NCI-H748 (cell line): ENCODE measurements around the gene VPS45.
"Not testable (repeated sequence)": the region's sequence is repeated elsewhere in the genome, so short reads cannot be mapped to it uniquely, and the experiment has no call there.

Experiments
- DNase-seq: peaks from one replicate; lab custom pipeline; 2025; ENCODE audit not compliant: unreplicated experiment; lab: John Stamatoyannopoulos, UW

Gene VPS45

DNA sequence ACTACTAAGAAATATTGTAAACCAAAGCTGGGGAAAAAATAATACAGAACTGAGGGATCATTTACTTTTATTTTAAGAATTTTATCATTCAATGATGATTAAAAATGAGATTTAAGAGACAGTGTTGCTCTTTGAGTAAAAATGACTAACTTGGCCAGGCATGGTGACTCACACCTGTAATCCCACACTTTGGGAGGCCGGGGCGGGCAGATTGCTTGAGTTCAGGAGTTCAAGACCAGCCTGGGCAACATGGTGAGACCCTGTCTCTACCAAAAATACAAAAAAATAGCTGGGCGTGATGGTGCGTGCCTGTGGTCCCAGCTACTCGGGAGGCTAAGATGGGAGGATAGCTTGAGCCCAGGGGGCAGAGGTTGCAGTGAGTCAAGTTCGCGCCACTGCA lies 60.3 kb downstream of the VPS45 start:
- DNase-seq, result no peak

DNA sequence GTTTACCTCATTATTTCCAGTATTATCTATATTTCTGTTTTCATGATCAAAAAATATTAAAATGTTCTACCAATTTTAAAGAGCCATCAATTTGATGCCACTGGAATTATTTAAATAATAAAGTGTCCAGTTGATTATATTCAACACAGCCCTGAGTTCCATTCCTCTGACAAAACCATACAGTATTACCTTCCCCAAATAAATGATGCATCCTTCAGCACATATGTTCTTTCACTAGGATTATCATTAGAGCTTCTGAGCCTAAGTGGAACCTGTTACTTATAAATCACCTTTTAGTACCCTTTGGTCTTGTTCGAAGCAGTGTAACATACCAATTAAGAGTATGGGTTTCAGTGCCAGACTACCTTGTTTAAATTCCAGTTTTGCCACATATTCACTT lies 64.8 kb downstream of the VPS45 start:
- DNase-seq, result no peak

DNA sequence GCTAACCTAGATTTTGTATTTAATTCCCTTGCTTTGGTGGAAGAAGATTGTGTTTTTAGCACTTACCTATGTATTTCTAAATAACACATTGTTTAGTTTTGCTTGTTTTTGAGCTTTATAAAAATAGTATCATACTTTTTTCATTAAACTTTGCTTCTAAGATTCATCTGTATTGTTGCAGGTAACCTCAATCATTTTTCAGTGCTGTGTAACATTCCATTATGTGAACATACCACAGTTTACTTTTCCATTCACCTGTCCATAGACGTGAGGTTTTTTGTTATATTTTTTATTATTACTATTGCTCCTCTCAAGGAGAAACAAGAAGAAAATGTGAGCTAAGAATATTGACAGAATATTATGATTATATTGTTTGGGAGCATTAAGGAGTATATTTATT lies 67.0 kb downstream of the VPS45 start:
- no peak for DNase-seq

DNA sequence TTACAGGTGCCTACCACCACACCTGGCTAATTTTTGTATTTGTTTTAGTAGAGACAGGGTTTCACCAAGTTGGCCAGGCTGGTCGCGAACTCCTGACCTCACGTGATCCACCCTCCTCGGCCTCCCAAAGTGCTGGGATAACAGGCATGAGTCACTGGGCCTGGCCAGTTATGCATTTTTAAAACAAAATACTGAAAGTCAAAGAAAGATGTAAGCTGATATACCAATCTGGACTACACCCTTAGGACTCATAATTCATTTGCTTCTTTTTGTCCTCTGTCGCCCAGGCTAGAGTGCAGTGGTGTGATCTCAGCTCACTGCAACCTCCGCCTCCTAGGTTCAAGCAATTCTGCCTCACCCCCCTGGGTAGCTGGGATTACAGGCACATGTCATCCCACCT lies 67.8 kb downstream of the VPS45 start:
- not testable (repeated sequence) for DNase-seq

DNA sequence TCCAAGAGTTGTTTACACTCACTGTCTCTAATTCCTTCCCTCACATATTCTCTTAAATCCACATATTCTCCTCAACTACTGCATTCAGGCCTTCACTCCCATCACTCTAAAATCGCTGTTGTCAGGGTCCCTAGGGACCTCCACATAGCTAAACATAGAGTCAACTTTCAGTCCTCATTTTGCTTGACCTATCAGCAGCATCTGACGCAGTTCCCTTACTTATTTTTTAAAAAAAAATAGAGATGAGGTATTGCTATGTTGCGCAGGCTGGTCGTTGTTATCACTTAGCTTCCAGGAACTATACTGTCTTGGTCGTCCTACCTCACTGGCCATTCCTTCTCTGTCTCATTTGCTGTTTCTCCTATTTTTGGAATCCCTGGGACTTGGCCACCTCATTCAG lies 70.5 kb downstream of the VPS45 start:
- no peak for DNase-seq

DNA sequence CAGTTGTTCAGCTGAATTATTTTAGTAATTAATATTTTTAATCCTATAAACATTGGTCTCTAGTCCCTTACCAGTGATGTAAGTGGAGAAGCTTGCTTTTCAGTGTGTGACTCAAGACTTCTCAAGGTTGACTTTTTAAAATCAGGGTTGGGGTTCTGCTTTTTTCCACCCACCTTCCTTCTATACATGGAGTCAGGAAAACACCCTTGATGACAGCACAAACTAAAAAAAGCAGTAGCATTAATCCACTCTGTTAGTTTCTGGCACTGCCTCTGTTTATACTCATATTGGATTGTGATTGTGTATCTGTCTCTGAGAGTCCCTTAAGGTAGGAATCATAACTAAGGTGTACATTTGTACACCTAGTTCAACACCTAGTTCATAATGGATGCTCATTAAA lies 73.9 kb downstream of the VPS45 start:
- no peak for DNase-seq

DNA sequence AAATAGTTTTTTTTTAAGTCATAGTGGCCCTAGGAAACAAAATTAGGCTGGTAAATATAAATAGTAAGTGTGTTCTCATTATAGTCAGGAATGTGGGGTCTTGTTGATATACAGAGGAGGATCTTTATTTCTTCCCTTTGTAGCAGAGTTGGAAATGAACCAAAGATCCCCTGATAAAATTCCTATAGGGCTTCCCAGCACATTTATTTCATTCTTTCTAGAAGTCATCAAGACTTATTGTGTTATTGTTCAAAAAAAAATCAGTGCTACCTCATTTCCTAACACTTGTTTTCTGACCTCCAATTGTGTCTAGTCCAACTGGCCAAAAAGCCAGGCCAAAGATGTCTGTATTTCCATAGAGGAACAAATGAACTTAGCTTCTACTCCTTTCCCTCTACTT lies 74.5 kb downstream of the VPS45 start:
- no peak for DNase-seq

DNA sequence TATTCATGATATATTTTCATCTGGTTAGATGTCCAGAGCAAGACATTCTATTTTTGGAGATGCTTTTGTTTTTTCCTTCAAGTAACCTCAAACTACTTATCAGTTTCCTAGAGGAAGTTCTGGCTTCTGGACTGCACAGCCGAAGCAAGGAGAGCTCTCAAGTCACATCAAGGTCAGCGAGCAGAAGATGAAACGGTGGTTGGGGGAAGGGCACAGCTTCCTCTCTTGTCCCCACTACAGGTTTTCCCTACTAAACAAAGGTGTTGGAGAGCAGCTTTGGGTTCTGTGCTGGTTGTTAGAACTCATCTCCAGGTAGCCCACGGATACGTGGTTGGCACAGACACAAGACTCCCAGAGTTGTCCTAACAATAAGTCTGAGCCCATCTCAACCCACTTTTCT lies 77.0 kb downstream of the VPS45 start:
- no peak for DNase-seq

DNA sequence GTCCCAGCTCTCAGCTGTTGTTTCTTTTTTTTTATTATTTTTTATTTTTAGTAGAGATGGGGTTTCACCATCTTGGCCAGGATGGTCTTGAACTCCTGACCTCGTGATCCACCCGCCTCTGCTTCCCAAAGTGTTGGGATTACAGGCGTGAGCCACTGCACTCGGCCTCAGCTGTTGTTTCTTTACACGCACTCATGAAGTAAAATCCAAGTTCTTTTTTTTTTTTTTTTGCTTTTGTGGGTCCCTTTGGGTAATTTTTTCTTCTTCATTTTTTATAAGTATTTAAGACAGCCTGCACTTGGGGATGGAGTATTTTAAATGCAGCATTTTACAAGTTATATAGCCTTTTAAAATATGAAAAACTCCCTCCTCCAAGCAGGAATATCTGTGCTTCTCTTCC lies 78.4 kb downstream of the VPS45 start:
- DNase-seq, result not testable (repeated sequence)

DNA sequence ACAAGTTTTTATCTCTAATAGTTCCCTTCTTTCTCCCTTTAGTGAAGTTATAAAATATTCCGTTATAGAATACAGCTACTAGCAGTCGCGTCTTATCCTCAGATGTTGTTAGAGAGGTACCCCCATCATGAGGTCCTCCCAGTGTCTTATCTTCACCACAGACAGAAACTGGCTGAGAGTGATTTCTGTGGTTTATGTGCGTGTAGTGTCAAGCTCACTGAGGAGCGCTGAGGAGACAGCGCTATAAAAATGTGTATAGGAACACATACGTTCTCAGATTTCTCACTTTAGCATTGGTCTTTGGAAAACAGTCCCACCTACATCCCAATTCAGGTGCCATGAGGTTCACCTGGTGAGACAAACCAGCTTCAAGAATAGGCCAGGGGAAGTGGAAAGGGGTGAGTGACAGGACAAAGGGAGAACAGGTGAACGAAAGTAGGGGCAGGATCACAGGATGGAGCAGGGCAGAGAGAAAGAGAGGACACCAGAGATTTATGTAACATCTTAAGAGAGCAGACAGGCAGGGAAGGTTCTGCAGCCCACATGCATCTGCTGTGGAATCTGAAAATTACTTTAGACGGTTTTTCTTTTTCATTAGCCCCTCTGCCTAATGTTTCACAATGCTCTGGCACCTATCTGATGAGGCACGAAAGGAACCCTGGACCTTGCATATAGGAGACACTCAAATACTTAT lies 79.4 kb downstream of the VPS45 start:
- no peak for DNase-seq

DNA sequence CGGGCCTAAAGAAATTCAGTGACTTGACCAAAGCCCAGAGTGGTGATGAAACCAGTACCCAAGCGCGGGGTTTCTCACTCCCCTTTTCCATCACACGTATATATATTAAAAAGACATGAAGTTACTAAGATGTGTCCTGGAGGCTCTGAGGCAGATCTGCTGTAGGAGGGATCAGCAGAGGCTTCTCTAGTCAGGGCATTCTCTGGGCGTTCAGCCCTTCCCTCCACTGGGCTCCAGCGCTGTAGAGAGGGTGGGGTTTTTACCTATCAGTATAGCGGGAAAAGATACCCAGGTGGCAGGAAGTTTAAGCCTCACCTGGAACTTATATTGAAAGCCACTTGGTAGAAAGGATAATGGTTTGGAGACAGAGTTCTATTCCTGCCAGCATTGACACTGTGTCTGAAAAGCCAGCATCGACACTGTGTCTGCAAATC lies 81.3 kb downstream of the VPS45 start:
- peak; percentile 64 for DNase-seq

DNA sequence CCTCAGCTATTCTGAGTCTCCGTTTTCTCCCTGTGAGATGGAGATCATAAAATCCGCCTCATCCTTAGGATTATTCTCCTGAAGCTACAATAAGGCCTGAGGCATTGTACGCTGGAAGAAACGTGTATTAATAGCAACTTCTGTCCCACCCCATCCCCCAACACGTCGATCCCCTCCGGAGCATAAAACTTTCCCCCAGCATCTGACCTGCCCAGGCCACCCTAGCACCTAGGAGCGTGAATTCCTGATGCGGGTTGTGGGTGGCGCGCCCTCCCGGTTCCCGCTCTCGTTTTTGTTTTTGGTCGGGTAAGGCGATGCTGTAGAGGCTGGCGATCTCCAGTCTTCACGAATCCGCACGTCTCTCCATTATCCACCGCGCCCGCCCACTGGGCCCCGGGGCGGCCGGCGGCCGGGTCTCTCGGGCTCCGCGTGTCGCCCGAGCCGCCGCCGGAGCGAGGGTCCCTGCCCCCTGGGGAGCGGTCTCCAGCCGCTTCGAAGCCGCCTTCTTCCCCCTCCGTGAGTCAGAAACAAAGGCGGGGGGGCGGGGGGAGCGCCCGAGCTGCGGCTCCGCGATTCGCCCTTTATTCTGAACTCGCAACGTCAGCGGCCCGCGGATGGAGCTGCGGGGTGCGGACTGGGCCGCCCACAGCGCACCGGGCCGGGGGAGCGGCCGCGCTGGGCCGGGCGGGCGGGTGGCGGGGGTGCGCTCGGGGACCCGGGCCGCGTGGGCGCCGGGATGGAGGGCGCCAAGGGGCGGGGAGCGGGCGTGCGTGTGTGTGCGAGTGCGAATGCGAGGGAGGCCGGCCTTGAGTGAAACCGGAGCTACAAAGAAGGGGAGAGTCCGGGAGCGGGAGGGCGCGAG lies 81.9 kb downstream of the VPS45 start, which contains the start of gene PLEKHO1:
PLEKHO1 (plus strand) TSS at position 646 of the 862 bp plus-strand sequence. CDS start 342 bp downstream, outside the sequence.
- DNase-seq, result peak; percentile 82

DNA sequence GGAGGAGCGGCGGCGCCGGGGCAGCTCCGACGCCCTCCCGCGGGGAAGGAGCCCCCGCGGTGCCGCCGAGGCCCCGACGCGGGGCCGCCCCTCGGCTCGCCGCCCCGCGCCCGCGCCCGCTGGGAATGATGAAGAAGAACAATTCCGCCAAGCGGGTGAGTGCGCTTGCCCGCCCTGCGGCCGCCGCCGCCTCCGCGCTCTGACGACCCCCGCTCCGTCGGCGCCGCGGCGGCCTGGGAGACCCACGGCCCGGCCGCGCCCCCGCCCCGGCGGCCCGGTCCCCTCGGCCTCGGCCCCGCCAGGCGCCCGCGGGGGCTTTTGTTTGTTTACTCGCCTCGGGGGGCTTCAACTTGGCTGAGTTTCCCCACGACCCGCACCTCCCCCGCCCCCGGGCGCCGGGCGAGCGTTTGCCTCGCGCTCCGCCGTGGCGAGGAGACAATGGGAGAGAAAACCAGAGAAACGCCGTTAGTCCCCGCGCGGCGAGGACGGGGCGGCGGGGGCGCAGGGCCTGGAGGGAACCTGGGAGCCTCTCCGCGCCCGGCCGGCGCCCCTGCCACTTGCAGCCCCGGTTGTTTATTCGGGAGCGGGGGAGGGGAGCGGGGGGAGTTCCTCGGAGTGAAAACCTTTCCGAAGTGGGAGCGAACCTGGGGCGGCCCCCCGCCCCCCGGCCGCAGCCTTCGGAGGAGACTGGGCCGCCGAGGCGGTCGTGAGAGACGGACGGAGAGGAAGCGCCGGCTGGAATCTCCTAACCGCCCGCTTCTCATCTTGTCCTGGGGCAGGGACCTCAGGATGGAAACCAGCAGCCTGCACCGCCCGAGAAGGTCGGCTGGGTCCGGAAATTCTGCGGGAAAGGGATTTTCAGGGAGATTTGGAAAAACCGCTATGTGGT lies 82.8 kb downstream of the VPS45 start:
- peak; percentile 55 for DNase-seq

DNA sequence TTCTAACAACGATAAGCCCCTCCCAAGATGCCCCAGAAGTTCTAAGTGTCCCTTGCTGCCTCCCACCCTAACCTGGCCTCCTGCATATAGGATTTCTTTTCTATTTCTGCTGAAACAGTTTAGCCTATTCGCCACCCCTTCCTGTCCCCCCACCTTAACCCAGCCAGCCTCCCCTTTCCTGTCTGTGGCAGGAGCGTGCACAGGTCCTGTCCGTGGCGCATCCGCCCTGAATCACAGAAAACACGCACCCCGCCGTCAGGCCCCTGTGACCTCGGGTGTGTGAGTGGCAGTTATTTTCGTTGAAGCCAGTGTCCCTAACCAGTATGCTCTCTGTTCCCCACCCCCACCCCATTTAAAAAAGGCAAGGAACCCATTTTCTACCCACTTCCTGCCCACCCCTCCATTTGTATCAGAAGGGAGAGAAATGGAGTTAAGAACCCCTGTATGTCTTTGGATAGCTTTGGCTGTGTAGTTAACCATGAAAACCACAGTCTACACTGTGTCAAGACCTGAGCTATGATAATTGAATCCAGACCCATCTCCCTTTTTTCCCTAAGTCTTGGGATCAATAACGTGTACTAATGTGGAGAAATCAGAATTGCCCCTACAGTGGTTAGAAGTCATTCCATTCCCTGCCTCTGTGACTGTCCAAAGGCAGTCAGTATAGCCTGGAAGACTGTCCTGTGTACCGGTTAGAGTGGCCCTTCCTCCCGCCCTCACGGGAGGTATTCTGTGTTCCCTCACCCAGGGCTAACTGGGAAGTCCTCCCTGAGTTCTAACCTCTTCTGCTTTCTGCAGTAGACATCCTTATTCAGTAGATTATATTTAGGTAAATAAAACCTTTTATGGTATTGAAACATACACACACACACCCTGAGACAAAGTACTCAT lies 84.0 kb downstream of the VPS45 start:
- no peak for DNase-seq

DNA sequence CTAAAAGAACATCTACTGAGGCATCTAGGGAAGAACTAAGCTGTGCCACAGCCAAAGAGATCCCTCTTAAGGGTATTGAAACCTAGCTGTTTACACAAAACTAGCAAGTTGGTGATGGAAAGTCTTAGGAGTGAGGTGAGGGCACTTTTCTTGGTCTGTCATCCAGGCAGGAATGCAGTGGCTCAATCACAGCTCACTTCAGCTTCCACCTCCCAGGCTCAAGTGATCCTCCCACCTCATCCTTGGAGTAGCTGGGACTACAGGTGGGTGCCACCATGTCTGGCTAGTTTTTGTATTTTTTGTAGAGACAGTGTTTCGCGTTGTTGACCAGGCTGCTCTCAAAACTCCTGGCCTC lies 84.6 kb downstream of the VPS45 start:
- no peak for DNase-seq

DNA sequence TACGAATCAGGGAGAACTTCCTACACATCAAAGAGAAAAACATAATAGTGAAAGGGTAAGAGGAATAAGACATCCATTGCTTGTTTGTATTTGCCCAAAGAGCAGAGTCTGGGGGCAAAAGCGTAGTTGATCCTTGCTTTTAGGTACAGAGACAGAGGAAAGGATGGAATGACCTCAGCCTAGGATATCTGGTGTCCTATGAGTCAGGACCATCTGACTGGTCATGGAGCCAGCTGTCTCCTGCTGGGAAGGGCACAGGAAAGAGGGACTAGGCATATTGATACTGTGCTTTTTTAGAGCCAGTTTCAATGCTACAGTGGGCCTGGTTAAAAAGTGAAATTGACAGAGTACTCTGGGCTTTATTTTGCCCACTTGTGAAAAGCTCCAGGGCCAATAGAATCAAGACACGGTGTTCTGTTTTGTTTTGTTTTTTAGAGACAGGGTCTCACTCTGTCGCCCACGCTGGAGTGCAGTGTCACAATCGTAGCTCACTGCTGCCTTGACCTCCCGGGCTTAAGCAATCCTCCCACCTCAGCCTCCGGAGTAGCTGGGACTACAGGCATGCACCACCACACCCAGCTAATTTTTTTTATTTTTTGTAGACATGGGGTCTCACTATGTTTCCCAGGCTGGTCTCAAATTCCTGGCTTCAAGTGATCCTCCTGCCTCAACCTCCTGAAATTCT lies 85.3 kb downstream of the VPS45 start:
- no peak for DNase-seq

DNA sequence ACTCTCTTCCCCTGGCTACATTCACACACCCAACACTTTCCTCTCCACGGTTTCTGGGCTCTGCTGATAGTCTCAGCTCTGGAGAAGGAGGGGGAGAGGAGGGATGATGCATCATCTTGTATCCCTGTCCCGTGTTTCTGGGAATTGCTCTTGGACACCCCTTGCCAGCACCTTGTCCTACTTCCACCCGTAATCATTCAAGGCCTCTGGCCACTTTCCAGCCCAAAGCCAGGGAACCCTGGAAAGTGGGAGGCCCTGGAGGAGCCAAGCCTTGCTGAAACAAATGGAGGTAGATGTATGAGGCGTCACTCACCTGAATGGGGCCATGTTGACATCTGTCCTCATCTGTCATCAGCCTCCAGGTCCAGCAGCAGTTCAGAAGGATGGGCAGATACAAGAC lies 86.6 kb downstream of the VPS45 start:
- DNase-seq, result no peak

DNA sequence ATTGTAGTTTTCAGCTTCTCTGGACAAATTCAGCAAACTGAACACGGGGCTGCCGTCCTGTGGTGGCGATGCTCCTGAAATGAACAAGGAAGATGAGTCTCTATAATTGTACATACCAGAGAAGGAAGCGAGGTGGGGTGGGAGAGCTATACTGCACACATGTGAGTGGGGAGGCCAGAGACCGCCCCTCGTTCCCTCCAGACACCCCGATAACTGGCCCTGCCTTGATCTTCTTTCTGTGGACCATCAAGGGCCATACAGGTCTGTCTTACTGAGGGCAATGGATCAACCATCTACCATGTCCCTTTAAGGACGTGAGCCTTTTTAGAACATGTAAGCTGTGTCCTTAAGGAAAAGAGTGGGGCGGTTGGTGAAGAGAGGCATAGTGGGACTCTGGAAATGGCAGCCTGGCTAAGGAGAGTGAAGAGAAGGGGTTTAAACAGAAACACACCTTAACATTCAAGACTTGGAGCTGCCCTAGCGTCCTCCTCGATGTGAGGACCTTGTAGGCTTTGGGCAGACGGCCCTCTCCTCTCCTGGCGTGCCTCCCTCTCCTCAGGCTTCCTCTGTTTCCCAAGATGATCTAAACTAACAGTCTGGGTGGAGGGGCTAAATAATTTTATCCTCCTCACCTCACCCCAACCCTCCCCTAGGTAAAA lies 88.0 kb downstream of the VPS45 start:
- DNase-seq, result no peak

DNA sequence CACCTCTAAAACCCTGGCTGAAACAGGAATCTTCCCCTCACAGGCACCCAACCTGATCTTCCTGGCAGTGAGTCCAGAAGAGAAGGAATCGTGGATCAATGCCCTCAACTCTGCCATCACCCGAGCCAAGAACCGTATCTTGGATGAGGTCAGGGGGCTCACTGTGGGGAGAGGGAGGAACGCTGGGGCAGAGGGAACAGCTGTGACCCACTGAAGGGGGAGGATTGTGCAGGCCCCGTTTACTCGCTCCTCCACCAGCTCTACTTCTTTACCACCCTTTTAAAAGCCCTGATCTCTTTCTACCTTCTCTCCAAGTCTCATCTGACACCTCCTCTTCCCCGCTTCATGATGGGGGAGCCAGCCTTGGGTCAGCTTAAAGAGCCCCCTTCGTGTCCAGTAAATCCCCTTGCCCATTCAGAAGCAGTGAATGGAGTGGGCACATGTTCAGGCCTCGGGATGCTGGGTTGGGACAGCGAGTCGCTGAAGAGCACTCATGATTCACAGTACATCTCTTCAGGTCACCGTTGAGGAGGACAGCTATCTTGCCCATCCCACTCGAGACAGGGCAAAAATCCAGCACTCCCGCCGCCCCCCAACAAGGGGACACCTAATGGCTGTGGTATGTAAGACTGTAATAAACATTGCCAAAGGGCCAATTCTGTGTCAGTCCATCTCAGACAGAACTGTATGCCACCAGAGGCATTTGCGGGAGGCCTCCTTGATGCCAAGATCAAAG lies 89.5 kb downstream of the VPS45 start:
- no peak for DNase-seq
